ENCODE results near the gene ATP8B3.

- TF ChIP-seq CTCF (conservative IDR thresholded peaks at IDR 0.05 in 1 of 2, IDR thresholded peaks at IDR 0.05 in 1 of 2; ENCODE audit: low read depth in 1 of 2, low read length in 2 of 2): no peak
- no peak for TF ChIP-seq EZH2 (IDR thresholded peaks at IDR 0.05; ENCODE audit: low read length, missing control alignments)
Observed at GRCh38 chr19:1783874-1784273, 28.2 kb downstream of the ATP8B3 start.

Data from fibroblast of lung (primary cell).